CD14-positive monocyte (primary cell): Measurements from ENCODE around the gene KCNMA1. TPM values are rescaled to one million over a fixed set of nuclear protein-coding genes. Genes with fewer than 3 reads are reported as not detected.

Experiments used
- DNase-seq, 3 donors: peaks; one replicate each; pipeline ENCODE4 v3.0.0-alpha.2; 2011 to 2022
- H2AFZ ChIP-seq: 2 replicates; pipeline ENCODE4 v1.6.0; 2012; ENCODE audit warnings: mild to moderate bottlenecking, low read depth, low read length, inconsistent platforms; ENCODE audit not compliant: insufficient read depth, poor library complexity, severe bottlenecking
- H3K27ac ChIP-seq, 2 donors: 1 replicate in 1 of 2; 2 replicates in 1 of 2; pipeline ENCODE4 v1.5.1; 2012 to 2013; ENCODE audit warnings: low read length in 2 of 2, control low read depth in 1 of 2, inconsistent platforms in 1 of 2, low read depth in 1 of 2, mild to moderate bottlenecking in 1 of 2
- H3K27me3 ChIP-seq, 2 donors: one replicate each; pipeline versions ENCODE4 v1.6.0 to v1.6.1; 2011 to 2013; ENCODE audit warnings: low read length in 2 of 2; ENCODE audit not compliant: control insufficient read depth in 2 of 2, insufficient read depth in 2 of 2
- H3K36me3 ChIP-seq, 2 donors: replicated peaks in 1 of 2; 1 replicate in 1 of 2; 2 replicates in 1 of 2; pipeline versions ENCODE4 v1.5.1 to v1.6.1; 2012 to 2013; ENCODE audit warnings: low read length in 2 of 2, control low read depth in 1 of 2, inconsistent platforms in 1 of 2, mild to moderate bottlenecking in 1 of 2; ENCODE audit not compliant: insufficient read depth in 2 of 2, control insufficient read depth in 1 of 2
- H3K4me1 ChIP-seq, 2 donors: 1 replicate in 1 of 2; 2 replicates in 1 of 2; pipeline versions ENCODE4 v1.5.1 to v1.6.1; 2012 to 2013; ENCODE audit warnings: low read length in 2 of 2, control low read depth in 1 of 2, inconsistent platforms in 1 of 2, mild to moderate bottlenecking in 1 of 2, moderate library complexity in 1 of 2; ENCODE audit not compliant: insufficient read depth in 2 of 2, control insufficient read depth in 1 of 2
- H3K4me2 ChIP-seq: replicated peaks from 2 replicates; pipeline ENCODE3; 2012; ENCODE audit warnings: low read length, moderate library complexity, mild to moderate bottlenecking; ENCODE audit not compliant: poor library complexity, severe bottlenecking; ENCODE audit errors: extremely low read depth
- H3K4me3 ChIP-seq, 3 experiments: fragments of 200-600 bp in 1 of 3; sonication (generic) in 1 of 3; replicated peaks in 1 of 3; 1 replicate in 2 of 3; 2 replicates in 1 of 3; pipeline ENCODE4 v1.5.1; 2011 to 2013; ENCODE audit warnings: low read length in 3 of 3, mild to moderate bottlenecking in 3 of 3, control low read depth in 2 of 3, low read depth in 2 of 3, inconsistent platforms in 1 of 3, moderate library complexity in 1 of 3
- H3K79me2 ChIP-seq: 2 replicates; pipeline ENCODE4 v1.6.0; 2012; ENCODE audit warnings: mild to moderate bottlenecking, control low read depth, inconsistent platforms, low read length, moderate library complexity; ENCODE audit not compliant: insufficient read depth
- H3K9ac ChIP-seq: 2 replicates; pipeline ENCODE4 v1.6.0; 2017; ENCODE audit warnings: low read length, mild to moderate bottlenecking; ENCODE audit not compliant: insufficient read depth, poor library complexity, severe bottlenecking
- H3K9me3 ChIP-seq, 2 donors: replicated peaks in 1 of 2; 1 replicate in 1 of 2; 2 replicates in 1 of 2; pipeline versions ENCODE4 v1.5.1 to v1.6.1; 2012 to 2013; ENCODE audit warnings: low read length in 2 of 2, control low read depth in 1 of 2; ENCODE audit not compliant: control insufficient read depth in 1 of 2, insufficient read depth in 1 of 2
- H4K20me1 ChIP-seq: 2 replicates; pipeline ENCODE4 v1.6.0; 2012; ENCODE audit warnings: mild to moderate bottlenecking, low read length, control low read depth, moderate library complexity; ENCODE audit not compliant: insufficient read depth
- H3K27ac Mint-ChIP-seq, 7 donors: one replicate each; pipeline ENCODE4 v1.8.0; 2020; ENCODE audit warnings: mild to moderate bottlenecking in 7 of 7, mixed read lengths in 7 of 7, moderate library complexity in 6 of 7, inconsistent platforms in 2 of 7
- H3K27me3 Mint-ChIP-seq, 3 donors: one replicate each; pipeline ENCODE4 v1.8.0; 2021 to 2022; ENCODE audit warnings: low read depth in 3 of 3, mild to moderate bottlenecking in 3 of 3, mixed read lengths in 3 of 3, moderate library complexity in 3 of 3, inconsistent platforms in 1 of 3
- H3K36me3 Mint-ChIP-seq, 2 donors: one replicate each; pipeline ENCODE4 v1.8.0; 2020; ENCODE audit warnings: mixed read lengths in 2 of 2, inconsistent platforms in 1 of 2, mild to moderate bottlenecking in 1 of 2
- H3K4me1 Mint-ChIP-seq: one replicate; pipeline ENCODE4 v1.8.0; 2020; ENCODE audit warnings: mild to moderate bottlenecking, mixed read lengths
- H3K4me3 Mint-ChIP-seq, 2 donors: one replicate each; pipeline ENCODE4 v1.8.0; 2020; ENCODE audit warnings: mild to moderate bottlenecking in 2 of 2, mixed read lengths in 2 of 2, moderate library complexity in 1 of 2
- H3K9me3 Mint-ChIP-seq, 7 donors: one replicate each; pipeline ENCODE4 v1.8.0; 2020 to 2022; ENCODE audit warnings: mixed read lengths in 7 of 7, mild to moderate bottlenecking in 6 of 7, moderate library complexity in 6 of 7, inconsistent platforms in 2 of 7
- WGBS: methylation state at CpG from one replicate; pipeline ENCODE4 v1.1.5; 2013; ENCODE audit warnings: missing lambda C conversion rate; ENCODE audit not compliant: insufficient coverage; 5-methylcytosine and 5-hydroxymethylcytosine counted together
- intact Hi-C, 2 donors: fragments of 100-400 bp; cut with micrococcal nuclease; formaldehyde crosslinking; loops; one replicate each; pipeline versions ENCODE4 v1.15.0 to v1.15.1; 2023
- polyA plus RNA-seq, 3 donors: library from polyadenylated mRNA; depleted of rRNA in 1 of 3; unstranded in 2 of 3; stranded (reverse) in 1 of 3; fragments of 300-500 nt in 2 of 3; fragments of >200 nt in 1 of 3; fragmentation: Illumina TruSeq in 2 of 3; gene quantifications; 1 replicate in 2 of 3; 2 replicates in 1 of 3; pipeline ENCODE4 v1.2.3, GENCODE V29; 2012 to 2021
- TF ChIP-seq, protein P1 (sequence below): fragments of 200-600 bp; IDR thresholded peaks from one replicate; pipeline ENCODE4 v1.8.0; 2022; ENCODE audit warnings: antibody characterized with exemption, mild to moderate bottlenecking

KCNMA1 gene
- polyA plus RNA-seq, 3 donors, result 0.11 to 1.0 TPM; not detected in 1

DNA sequence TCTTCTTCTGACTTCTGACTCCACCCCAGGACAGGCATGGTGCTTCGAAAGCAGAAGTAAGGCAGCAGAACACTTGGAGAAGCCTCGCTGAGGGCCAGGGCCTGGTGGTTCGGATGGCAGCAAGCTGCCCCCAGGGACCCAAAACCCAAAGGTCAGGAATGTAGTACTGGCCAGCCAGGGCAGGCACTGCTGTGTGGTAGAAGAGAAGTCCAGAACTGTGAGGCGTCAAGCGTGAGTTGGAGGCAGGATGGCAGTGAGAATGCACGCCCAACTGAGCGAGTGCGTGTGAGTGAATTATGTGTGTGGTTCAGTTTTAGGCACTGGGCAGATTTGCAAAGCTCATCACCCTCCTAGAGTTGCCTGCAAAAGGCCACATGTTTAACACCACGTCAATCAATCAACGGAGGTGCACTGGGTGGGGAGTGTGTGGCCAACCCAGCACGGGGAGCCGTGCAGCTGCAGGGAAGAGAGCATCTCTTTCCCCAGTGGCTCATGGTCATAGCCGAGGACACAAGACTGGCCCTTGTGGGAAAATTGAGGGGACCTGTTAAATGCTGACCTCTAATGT, 144.3 kb downstream of the KCNMA1 start:
- H3K9ac ChIP-seq, result no peak overlapping the region
- no peak overlapping the region for H3K4me3 ChIP-seq
- no peak overlapping the region for H3K27ac ChIP-seq
- 92% methylated on average over 10 of the region's 13 CpGs for WGBS
- intact Hi-C loops, result no loop called here
- Mint-ChIP-seq H3K4me3 (no peak overlapping the region), H3K27me3 (peaks cover 7 to 10% (median 7%) of the 10 kb centered on the region in 3 donors), H3K36me3 (no peaks in the 10 kb centered on the region), H3K9me3 (peaks cover 0 to 2% (median 0%) of the 10 kb centered on the region in 7 donors), H3K27ac (no peak overlapping the region), H3K4me1 (no peaks in the 10 kb centered on the region)
- H3K4me1 ChIP-seq, result no peaks in the 10 kb centered on the region
- no peak overlapping the region for H3K4me2 ChIP-seq
- no peaks in the 10 kb centered on the region for H3K79me2 ChIP-seq
- DNase-seq, result no peak
- TF ChIP-seq, protein P1, sequence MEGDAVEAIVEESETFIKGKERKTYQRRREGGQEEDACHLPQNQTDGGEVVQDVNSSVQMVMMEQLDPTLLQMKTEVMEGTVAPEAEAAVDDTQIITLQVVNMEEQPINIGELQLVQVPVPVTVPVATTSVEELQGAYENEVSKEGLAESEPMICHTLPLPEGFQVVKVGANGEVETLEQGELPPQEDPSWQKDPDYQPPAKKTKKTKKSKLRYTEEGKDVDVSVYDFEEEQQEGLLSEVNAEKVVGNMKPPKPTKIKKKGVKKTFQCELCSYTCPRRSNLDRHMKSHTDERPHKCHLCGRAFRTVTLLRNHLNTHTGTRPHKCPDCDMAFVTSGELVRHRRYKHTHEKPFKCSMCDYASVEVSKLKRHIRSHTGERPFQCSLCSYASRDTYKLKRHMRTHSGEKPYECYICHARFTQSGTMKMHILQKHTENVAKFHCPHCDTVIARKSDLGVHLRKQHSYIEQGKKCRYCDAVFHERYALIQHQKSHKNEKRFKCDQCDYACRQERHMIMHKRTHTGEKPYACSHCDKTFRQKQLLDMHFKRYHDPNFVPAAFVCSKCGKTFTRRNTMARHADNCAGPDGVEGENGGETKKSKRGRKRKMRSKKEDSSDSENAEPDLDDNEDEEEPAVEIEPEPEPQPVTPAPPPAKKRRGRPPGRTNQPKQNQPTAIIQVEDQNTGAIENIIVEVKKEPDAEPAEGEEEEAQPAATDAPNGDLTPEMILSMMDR, result no peak
- no peaks in the 10 kb centered on the region for H3K36me3 ChIP-seq
- H4K20me1 ChIP-seq, result no peaks in the 10 kb centered on the region
- no peaks in the 10 kb centered on the region for H3K9me3 ChIP-seq
- H3K27me3 ChIP-seq, result no peaks in the 10 kb centered on the region
- no peak overlapping the region for H2AFZ ChIP-seq

DNA sequence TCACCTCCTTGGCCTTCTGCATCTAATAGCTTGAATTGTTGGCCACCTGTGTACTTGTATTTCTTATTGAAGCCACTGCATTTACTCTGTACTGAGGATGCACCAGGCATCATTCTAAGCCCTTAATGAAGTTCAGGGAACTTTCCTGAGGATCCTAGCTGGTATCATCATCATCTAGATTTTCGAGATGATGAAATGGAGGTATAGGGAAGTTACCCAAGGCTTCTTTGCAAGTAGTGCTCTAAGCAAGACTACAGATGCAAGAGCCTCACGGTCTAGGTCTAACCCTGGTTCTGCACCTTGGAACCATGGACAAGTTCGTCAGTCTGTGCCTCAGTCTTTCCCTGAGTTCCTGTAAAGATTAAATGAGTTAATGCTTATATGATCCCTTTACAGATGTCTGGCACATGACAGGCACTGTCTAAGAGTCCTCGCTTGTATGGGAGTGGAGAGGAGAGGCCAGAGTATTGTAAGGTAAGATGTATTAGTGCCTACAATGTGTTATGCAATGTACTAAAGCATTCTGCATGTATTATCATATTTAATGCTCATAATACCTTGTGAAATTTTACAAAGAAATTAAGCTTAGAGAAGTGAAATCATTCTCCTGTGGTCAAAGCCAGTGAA, 145.1 kb downstream of the KCNMA1 start:
- Histone ChIP-seq H3K4me2 (no peak overlapping the region), H3K9me3 (no peaks in the 10 kb centered on the region), H3K9ac (no peak overlapping the region)

More for the DNA sequence above, 145.1 kb downstream of the KCNMA1 start:
- no peaks in the 10 kb centered on the region for H4K20me1 ChIP-seq
- DNase-seq, result no peak
- no peaks in the 10 kb centered on the region for H3K36me3 ChIP-seq
- Mint-ChIP-seq H3K27ac (no peak overlapping the region), H3K4me3 (no peak overlapping the region), H3K4me1 (no peaks in the 10 kb centered on the region), H3K36me3 (no peaks in the 10 kb centered on the region), H3K9me3 (peaks cover 0 to 2% (median 0%) of the 10 kb centered on the region in 7 donors), H3K27me3 (peaks cover 3 to 10% (median 5%) of the 10 kb centered on the region in 3 donors)
- H3K27me3 ChIP-seq, result no peaks in the 10 kb centered on the region
- H3K27ac ChIP-seq, result no peak overlapping the region
- TF ChIP-seq, protein P1, result no peak
- H3K4me1 ChIP-seq, result no peaks in the 10 kb centered on the region
- no peaks in the 10 kb centered on the region for H3K79me2 ChIP-seq
- H3K4me3 ChIP-seq, result no peak overlapping the region
- H2AFZ ChIP-seq, result no peak overlapping the region
- intact Hi-C loops, result no loop called here
- WGBS, result 81% methylated on average over 3 of the region's 4 CpGs
